GM12873 (cell line): ENCODE results near the gene COPS6.

Experiments
- CTCF ChIP-seq: IDR thresholded peaks from 2 replicates; pipeline ENCODE4 v1.5.1; 2012; ENCODE audit warnings: low read depth, mild to moderate bottlenecking, moderate library complexity, low read length, control low read depth; ENCODE audit not compliant: insufficient read depth; ENCODE audit errors: missing control alignments

The COPS6 gene

GRCh38 chr7:100095704-100096103, 6.9 kb downstream of the COPS6 start:
- TF ChIP-seq CTCF: no peak

DNA sequence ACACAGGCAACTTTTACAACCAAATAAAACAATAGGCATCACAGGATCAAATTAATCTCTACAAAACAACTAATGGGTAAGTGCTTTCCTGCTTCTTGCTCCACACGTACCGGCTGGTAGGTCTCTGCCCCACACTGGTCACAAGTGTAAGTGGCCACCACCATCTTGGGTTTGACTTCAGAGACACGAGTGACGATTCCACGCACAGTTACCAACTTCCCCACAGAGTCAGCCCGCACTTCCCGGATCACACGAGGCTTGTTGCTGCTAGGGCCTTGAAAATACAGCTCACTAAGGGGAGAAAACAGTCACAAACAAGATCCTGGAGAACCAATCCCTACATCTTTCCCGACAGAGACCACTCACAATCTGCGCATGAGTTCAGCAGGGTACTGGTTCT, 10.1 kb downstream of the COPS6 start:
- no peak for TF ChIP-seq CTCF

GRCh38 chr7:100099452-100099851, 10.7 kb downstream of the COPS6 start:
- TF ChIP-seq CTCF: no peak

- TF ChIP-seq CTCF: no peak
Measured at GRCh38 chr7:100100420-100101015, 11.7 kb downstream of the COPS6 start.

DNA sequence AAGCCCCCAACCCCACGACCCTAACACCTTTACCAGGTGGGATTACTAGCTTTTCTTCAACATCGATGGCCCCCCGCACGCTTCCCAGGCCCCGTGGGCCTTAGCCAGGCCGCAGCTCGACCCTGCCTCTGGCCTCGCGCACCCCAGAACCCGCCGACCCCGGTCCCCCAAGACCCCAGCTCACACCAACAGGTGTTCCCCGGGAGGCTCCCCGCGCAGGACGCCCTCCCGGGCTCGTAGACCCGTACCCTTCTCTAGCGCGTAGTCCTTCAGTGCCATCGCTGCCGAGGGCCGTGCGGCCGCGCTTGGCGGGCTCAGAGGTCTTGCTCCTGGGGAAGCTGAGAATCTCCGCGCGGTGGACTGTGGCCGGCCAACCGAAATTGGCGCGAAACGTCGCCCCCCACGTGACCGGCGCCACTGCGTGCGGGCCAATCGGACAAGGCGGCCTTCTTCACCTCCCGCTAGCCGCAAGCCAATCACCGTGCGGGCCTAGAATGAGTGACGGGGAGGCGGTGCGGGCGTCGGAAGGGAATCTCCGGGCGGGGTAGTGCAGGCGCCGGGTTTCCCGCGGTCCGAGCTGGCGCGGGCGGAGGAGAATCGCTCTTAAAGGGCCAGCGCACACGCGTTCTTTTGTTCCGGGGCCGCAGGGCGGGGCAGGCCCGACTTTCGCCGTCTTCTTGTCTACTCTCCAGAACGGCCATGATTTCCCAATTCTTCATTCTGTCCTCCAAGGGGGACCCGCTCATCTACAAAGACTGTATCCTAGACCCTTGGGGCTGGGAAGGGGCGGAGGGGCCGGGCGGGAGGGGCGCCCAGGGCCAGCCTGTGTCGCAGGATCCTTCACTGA, 12.5 kb downstream of the COPS6 start, which contains the start of the genes AP4M1 and MCM7:
AP4M1 (plus strand) TSS at position 628 of the 847 bp plus-strand sequence; CDS start at position 700, 72 bp downstream.
MCM7 (minus strand) TSS at position 382 of the 847 bp plus-strand sequence; CDS start at position 279, 103 bp downstream.
- TF ChIP-seq CTCF: no peak

GRCh38 chr7:100102950-100103840, 14.4 kb downstream of the COPS6 start:
- TF ChIP-seq CTCF: no peak
